TTC549 (cell line): ENCODE measurements around the gene NAT8L.

Source experiments
- FAIRE-seq: peaks from 2 replicates; lab custom pipeline; 2012; peaks lifted over from hg19 to GRCh38; lab: Jason Lieb, UNC

Gene NAT8L

GRCh38 chr4:2046031-2046961 lies 12.8 kb upstream of the NAT8L start:
- no peak for FAIRE-seq

GRCh38 chr4:2047031-2047660 lies 12.0 kb upstream of the NAT8L start:
- no peak for FAIRE-seq

GRCh38 chr4:2047781-2048581 lies 11.1 kb upstream of the NAT8L start:
- no peak for FAIRE-seq

GRCh38 chr4:2048831-2049230 lies 10.3 kb upstream of the NAT8L start:
- FAIRE-seq = no peak

GRCh38 chr4:2049381-2049780 lies 9.7 kb upstream of the NAT8L start:
- no peak for FAIRE-seq

- no peak for FAIRE-seq
Observed at GRCh38 chr4:2049811-2050210, 9.3 kb upstream of the NAT8L start.

GRCh38 chr4:2051086-2051485 lies 8.0 kb upstream of the NAT8L start:
- no peak for FAIRE-seq

- FAIRE-seq = no peak
Observed at GRCh38 chr4:2054217-2054616, 4.9 kb upstream of the NAT8L start.

GRCh38 chr4:2057382-2058065 lies 1.6 kb upstream of the NAT8L start:
- no peak for FAIRE-seq

- FAIRE-seq = no peak
Observed at GRCh38 chr4:2058264-2059045, 672 bp upstream of the NAT8L start.

- FAIRE-seq = no peak
Observed at GRCh38 chr4:2059726-2060602, 837 bp downstream of the NAT8L start.

- no peak for FAIRE-seq
Observed at GRCh38 chr4:2060611-2061185, 1.6 kb downstream of the NAT8L start.

GRCh38 chr4:2061186-2062131 lies 2.3 kb downstream of the NAT8L start:
- no peak for FAIRE-seq

- no peak for FAIRE-seq
Observed at GRCh38 chr4:2062168-2062807, 3.2 kb downstream of the NAT8L start.

GRCh38 chr4:2062808-2063524 lies 3.8 kb downstream of the NAT8L start:
- FAIRE-seq = no peak

GRCh38 chr4:2063557-2064275 lies 4.6 kb downstream of the NAT8L start:
- no peak for FAIRE-seq
